ENCODE data around the gene CYP39A1. TPM values are rescaled to one million over a fixed set of nuclear protein-coding genes. Genes with fewer than 3 reads are reported as not detected.
A peak's percentile ranks its signal among the peaks of the same experiment; 100 is the strongest.

CYP39A1 gene
- total RNA-seq, 1 donor from 2014 or later: 5.4 TPM

DNA sequence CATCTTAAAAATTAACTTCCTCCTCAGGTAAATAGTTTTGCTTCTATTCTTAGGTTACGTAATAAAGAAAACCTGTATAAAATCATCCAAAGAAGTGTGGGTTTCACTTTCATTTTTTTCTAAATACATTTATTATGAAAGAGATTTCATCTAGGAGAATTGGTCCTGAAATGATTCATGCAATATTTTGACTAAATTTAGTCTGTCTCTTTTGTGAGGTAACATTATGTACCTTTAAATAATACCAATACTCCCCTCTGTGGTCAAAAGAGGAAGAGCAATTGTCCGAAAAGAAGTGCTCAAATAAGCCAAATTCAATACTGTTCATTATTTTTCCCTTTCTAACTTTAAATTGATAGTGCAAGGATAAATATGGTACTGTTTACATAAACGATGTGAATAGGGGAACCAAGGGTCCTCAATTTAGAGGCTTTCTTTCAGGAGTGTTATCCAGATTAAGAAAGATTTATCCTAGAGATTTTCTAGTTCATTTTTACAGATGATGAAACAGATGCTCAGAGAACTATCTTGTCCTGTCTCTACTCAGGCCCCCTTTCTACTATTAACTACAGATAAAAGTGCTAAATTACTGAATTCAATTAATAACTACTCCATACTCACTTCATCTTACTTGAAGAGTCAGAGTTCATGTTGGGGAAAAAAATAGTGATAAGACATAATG is 26.2 kb downstream of the CYP39A1 start:
- Histone ChIP-seq H3K27me3 (no peaks in the 10 kb centered on the region), H3K9me3 (no peaks in the 10 kb centered on the region), H3K4me1 (no peaks in the 10 kb centered on the region), H3K4me3 (no peak overlapping the region), H3K27ac (peak overlapping the region; percentile 46), H3K36me3 (no peaks in the 10 kb centered on the region)
- no peak for DNase-seq (ENCODE audit: extremely low spot score in 2 of 2)
- TF ChIP-seq POLR2A (IDR thresholded peaks at IDR 0.05) (no peak), POLR2AphosphoS5 (IDR thresholded peaks at IDR 0.05; ENCODE audit: insufficient read depth in 1 of 2, low read depth in 1 of 2) (peak in 1 of 2 donors; percentile 57)
- TF ChIP-seq, protein P1, sequence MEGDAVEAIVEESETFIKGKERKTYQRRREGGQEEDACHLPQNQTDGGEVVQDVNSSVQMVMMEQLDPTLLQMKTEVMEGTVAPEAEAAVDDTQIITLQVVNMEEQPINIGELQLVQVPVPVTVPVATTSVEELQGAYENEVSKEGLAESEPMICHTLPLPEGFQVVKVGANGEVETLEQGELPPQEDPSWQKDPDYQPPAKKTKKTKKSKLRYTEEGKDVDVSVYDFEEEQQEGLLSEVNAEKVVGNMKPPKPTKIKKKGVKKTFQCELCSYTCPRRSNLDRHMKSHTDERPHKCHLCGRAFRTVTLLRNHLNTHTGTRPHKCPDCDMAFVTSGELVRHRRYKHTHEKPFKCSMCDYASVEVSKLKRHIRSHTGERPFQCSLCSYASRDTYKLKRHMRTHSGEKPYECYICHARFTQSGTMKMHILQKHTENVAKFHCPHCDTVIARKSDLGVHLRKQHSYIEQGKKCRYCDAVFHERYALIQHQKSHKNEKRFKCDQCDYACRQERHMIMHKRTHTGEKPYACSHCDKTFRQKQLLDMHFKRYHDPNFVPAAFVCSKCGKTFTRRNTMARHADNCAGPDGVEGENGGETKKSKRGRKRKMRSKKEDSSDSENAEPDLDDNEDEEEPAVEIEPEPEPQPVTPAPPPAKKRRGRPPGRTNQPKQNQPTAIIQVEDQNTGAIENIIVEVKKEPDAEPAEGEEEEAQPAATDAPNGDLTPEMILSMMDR (IDR thresholded peaks at IDR 0.05): peak in 2 of 3 experiments; percentile 61 to 76
- intact Hi-C loops (cut with DNase I): loop anchor here (5.0 to 10.0 kb wide), 3 partner anchors 132 to 402 kb away; partner anchors contain the start of gene RCAN2

- DNase-seq (ENCODE audit: extremely low spot score in 2 of 2): no peak
- H3K36me3 ChIP-seq: no peaks in the 10 kb centered on the region
- H3K4me1 ChIP-seq: no peaks in the 10 kb centered on the region
- H3K9me3 ChIP-seq: no peaks in the 10 kb centered on the region
- no peaks in the 10 kb centered on the region for H3K27me3 ChIP-seq
- no peak overlapping the region for H3K27ac ChIP-seq
- no peak for TF ChIP-seq POLR2A (IDR thresholded peaks at IDR 0.05)
- TF ChIP-seq, protein P1 (IDR thresholded peaks at IDR 0.05): no peak
- no peak overlapping the region for H3K4me3 ChIP-seq
- intact Hi-C loops (cut with DNase I): no loop called here
Observed at GRCh38 chr6:46618726-46619125, 33.9 kb downstream of the CYP39A1 start.

DNA sequence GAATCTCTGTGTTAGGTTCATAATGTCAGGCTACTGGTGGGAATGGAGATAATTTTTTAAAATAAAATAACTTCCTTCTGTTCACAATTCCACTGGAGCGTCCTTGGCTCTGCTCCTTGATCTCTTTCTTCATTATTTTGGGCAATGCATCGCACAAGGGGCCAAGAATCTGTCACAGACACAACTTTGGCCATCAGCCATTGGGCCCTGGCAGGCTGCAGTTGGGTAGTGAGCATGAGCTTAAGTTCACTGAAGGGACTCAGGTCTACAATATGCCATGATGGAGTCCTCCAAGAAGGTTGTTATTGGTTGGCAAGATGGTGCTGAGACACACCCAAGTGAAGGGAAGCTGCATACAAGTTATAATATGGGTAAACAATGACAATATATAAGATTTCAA is 40.0 kb downstream of the CYP39A1 start:
- Histone ChIP-seq H3K27ac (no peak overlapping the region), H3K4me3 (no peak overlapping the region), H3K4me1 (no peaks in the 10 kb centered on the region), H3K9me3 (no peaks in the 10 kb centered on the region), H3K27me3 (no peaks in the 10 kb centered on the region), H3K36me3 (no peaks in the 10 kb centered on the region)
- DNase-seq (ENCODE audit: extremely low spot score in 2 of 2): no peak
- intact Hi-C loops (cut with DNase I): no loop called here
- no peak for TF ChIP-seq POLR2AphosphoS5 (IDR thresholded peaks at IDR 0.05; ENCODE audit: insufficient read depth in 1 of 2, low read depth in 1 of 2)

GRCh38 chr6:46610862-46611553 is 41.6 kb downstream of the CYP39A1 start:
- no peaks in the 10 kb centered on the region for H3K4me1 ChIP-seq
- no peak overlapping the region for H3K4me3 ChIP-seq
- no peak overlapping the region for H3K27ac ChIP-seq
- TF ChIP-seq POLR2AphosphoS5 (IDR thresholded peaks at IDR 0.05; ENCODE audit: insufficient read depth in 1 of 2, low read depth in 1 of 2): no peak
- TF ChIP-seq, protein P1 (IDR thresholded peaks at IDR 0.05): no peak
- no peak for TF ChIP-seq POLR2A (IDR thresholded peaks at IDR 0.05)
- intact Hi-C loops (cut with DNase I): no loop called here
- DNase-seq (ENCODE audit: extremely low spot score in 2 of 2): no peak
- H3K27me3 ChIP-seq: no peaks in the 10 kb centered on the region
- H3K9me3 ChIP-seq: no peaks in the 10 kb centered on the region
- no peaks in the 10 kb centered on the region for H3K36me3 ChIP-seq

GRCh38 chr6:46606338-46606737 is 46.3 kb downstream of the CYP39A1 start:
- H3K27me3 ChIP-seq: no peaks in the 10 kb centered on the region
- no peaks in the 10 kb centered on the region for H3K9me3 ChIP-seq
- H3K36me3 ChIP-seq: no peaks in the 10 kb centered on the region
- no peak overlapping the region for H3K27ac ChIP-seq
- H3K4me1 ChIP-seq: no peaks in the 10 kb centered on the region
- H3K4me3 ChIP-seq: no peak overlapping the region
- TF ChIP-seq POLR2AphosphoS5 (IDR thresholded peaks at IDR 0.05; ENCODE audit: insufficient read depth in 1 of 2, low read depth in 1 of 2) (no peak), POLR2A (IDR thresholded peaks at IDR 0.05) (no peak)
- TF ChIP-seq, protein P1 (IDR thresholded peaks at IDR 0.05): no peak
- intact Hi-C loops (cut with DNase I): no loop called here
- no peak for DNase-seq (ENCODE audit: extremely low spot score in 2 of 2)

Measured in vagina (tissue), 2 donors.